ENCODE data around the gene DSCAM. TPM values are rescaled to one million over a fixed set of nuclear protein-coding genes. Genes with fewer than 3 reads are reported as not detected.
"Not testable (repeated sequence)": the region's sequence is repeated elsewhere in the genome, so short reads cannot be mapped to it uniquely, and the experiment has no call there.

The DSCAM gene
- total and polyA plus RNA-seq, 8 donors, result 0.37 TPM; not detected in 7

DNA sequence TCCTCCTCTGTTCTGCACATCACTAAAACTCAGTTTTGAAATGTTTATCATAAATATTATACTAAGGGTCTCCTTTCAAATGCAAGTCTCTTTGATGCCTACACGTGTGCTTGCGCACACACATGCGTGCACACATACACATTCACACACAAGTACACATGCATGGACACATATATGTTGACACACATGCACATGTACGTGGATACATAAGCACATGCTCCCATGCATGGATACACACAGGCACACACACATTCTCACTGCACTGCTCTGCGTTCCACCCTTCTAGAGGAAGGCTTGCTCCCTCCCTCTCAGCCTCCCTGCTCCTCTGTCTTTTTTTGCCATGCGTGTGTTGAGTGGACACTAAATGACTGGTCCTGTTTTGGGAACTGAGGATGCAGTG lies 817.1 kb downstream of the DSCAM start:
- 87 to 93% (median 90%) methylated on average over 6 of the region's 6 CpGs for WGBS, 5 donors
- no peak for DNase-seq
- Histone ChIP-seq H3K4me3 (no peak overlapping the region), H3K36me3 (no peaks in the 10 kb centered on the region), H3K4me1 (no peaks in the 10 kb centered on the region), H3K27me3 (no peaks in the 10 kb centered on the region), H3K27ac (no peak overlapping the region), H3K9me3 (no peaks in the 10 kb centered on the region)
- intact Hi-C loops (cut with DNase I; ENCODE audit: low total_unique reads), result no loop called here
- TF ChIP-seq, protein P1, sequence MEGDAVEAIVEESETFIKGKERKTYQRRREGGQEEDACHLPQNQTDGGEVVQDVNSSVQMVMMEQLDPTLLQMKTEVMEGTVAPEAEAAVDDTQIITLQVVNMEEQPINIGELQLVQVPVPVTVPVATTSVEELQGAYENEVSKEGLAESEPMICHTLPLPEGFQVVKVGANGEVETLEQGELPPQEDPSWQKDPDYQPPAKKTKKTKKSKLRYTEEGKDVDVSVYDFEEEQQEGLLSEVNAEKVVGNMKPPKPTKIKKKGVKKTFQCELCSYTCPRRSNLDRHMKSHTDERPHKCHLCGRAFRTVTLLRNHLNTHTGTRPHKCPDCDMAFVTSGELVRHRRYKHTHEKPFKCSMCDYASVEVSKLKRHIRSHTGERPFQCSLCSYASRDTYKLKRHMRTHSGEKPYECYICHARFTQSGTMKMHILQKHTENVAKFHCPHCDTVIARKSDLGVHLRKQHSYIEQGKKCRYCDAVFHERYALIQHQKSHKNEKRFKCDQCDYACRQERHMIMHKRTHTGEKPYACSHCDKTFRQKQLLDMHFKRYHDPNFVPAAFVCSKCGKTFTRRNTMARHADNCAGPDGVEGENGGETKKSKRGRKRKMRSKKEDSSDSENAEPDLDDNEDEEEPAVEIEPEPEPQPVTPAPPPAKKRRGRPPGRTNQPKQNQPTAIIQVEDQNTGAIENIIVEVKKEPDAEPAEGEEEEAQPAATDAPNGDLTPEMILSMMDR (IDR thresholded peaks at IDR 0.05), result no peak
- no peak for TF ChIP-seq EP300 (IDR thresholded peaks at IDR 0.05)
- no peak for TF ChIP-seq POLR2A (IDR thresholded peaks at IDR 0.05)
- TF ChIP-seq POLR2AphosphoS5 (IDR thresholded peaks at IDR 0.05), result no peak

GRCh38 chr21:40028393-40028792 lies 818.6 kb downstream of the DSCAM start:
- intact Hi-C loops (cut with DNase I; ENCODE audit: low total_unique reads); H3K27me3 ChIP-seq; H3K4me1 ChIP-seq; H3K9me3 ChIP-seq; H3K4me3 ChIP-seq; H3K27ac ChIP-seq; DNase-seq; H3K36me3 ChIP-seq: not testable (repeated sequence)
- 72 to 88% (median 83%) methylated on average over 3 to 18 of the region's 19 CpGs for WGBS, 5 donors

GRCh38 chr21:40021558-40022351 lies 825.2 kb downstream of the DSCAM start:
- no peaks in the 10 kb centered on the region for H3K36me3 ChIP-seq
- no peaks in the 10 kb centered on the region for H3K4me1 ChIP-seq
- no peaks in the 10 kb centered on the region for H3K27me3 ChIP-seq
- H3K9me3 ChIP-seq, result no peaks in the 10 kb centered on the region
- intact Hi-C loops (cut with DNase I; ENCODE audit: low total_unique reads), result no loop called here
- TF ChIP-seq, protein P1 (IDR thresholded peaks at IDR 0.05), result no peak
- TF ChIP-seq EP300 (IDR thresholded peaks at IDR 0.05), result no peak
- TF ChIP-seq POLR2A (IDR thresholded peaks at IDR 0.05), result no peak
- TF ChIP-seq POLR2AphosphoS5 (IDR thresholded peaks at IDR 0.05), result no peak
- no peak for DNase-seq
- WGBS, 5 donors, result 71 to 84% (median 82%) methylated on average over 5 of the region's 5 CpGs
- no peak overlapping the region for H3K4me3 ChIP-seq
- no peak overlapping the region for H3K27ac ChIP-seq

DNA sequence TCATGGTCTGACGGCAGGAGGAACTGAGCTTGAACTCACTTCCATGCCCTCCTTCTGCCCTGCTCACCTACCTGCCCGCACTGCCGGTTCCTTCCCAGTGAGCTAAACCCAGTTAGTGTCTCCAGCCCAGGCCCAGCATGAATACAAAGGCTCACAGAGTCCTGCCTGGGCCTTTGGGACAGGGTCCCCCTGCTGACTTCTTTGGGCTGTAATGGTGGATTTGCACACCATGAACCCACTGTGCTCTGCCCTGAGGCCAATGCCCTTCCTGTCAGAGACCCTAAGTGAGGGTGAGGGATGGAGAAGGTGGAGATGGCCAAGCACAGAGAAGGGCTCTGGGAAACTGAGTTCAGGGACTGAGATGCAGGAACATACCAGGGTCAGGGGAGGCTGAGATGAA lies 826.3 kb downstream of the DSCAM start:
- no peak for DNase-seq
- H3K4me1 ChIP-seq, result no peaks in the 10 kb centered on the region
- no peaks in the 10 kb centered on the region for H3K36me3 ChIP-seq
- H3K27me3 ChIP-seq, result no peaks in the 10 kb centered on the region
- intact Hi-C loops (cut with DNase I; ENCODE audit: low total_unique reads), result no loop called here
- WGBS, 5 donors, result 84 to 93% (median 90%) methylated on average over 3 of the region's 3 CpGs
- TF ChIP-seq EP300 (IDR thresholded peaks at IDR 0.05) (no peak), POLR2AphosphoS5 (IDR thresholded peaks at IDR 0.05) (no peak), POLR2A (IDR thresholded peaks at IDR 0.05) (no peak)
- TF ChIP-seq, protein P1 (IDR thresholded peaks at IDR 0.05), result no peak
- no peak overlapping the region for H3K4me3 ChIP-seq
- H3K27ac ChIP-seq, result no peak overlapping the region
- H3K9me3 ChIP-seq, result no peaks in the 10 kb centered on the region

- no peak for DNase-seq
- Histone ChIP-seq H3K27ac (no peak overlapping the region), H3K4me3 (no peak overlapping the region), H3K4me1 (no peaks in the 10 kb centered on the region), H3K36me3 (no peaks in the 10 kb centered on the region), H3K27me3 (no peaks in the 10 kb centered on the region), H3K9me3 (peaks cover 0 to 5% (median 0%) of the 10 kb centered on the region in 4 donors)
- TF ChIP-seq POLR2AphosphoS5 (IDR thresholded peaks at IDR 0.05), result no peak
- TF ChIP-seq EP300 (IDR thresholded peaks at IDR 0.05), result no peak
- TF ChIP-seq POLR2A (IDR thresholded peaks at IDR 0.05), result no peak
- TF ChIP-seq, protein P1 (IDR thresholded peaks at IDR 0.05), result no peak
- intact Hi-C loops (cut with DNase I; ENCODE audit: low total_unique reads), result no loop called here
- 89 to 93% (median 91%) methylated on average over 3 of the region's 3 CpGs for WGBS, 5 donors
Observed at GRCh38 chr21:40018871-40019475, 828.0 kb downstream of the DSCAM start.
